AG04450 (cell line): ENCODE data around the gene TNFSF18. TPM values are rescaled to one million over a fixed set of nuclear protein-coding genes. Genes with fewer than 3 reads are reported as not detected.
"Not testable (repeated sequence)": the region's sequence is repeated elsewhere in the genome, so short reads cannot be mapped to it uniquely, and the experiment has no call there.

Experiments used
- CTCF ChIA-PET: fragments of 300-600, 350-600 bp; formaldehyde crosslinking; extraction: SDS; loops from one replicate; lab custom pipeline; 2022; ENCODE audit warnings: antibody characterized with exemption, inconsistent platforms; lab: Charles Lee
- POLR2A ChIA-PET: fragments of 350-600 bp; formaldehyde crosslinking; extraction: SDS; loops from one replicate; lab custom pipeline; 2021; ENCODE audit warnings: antibody characterized with exemption, inconsistent platforms; lab: Yijun Ruan, JAX
- DNase-seq: peaks from one replicate; pipeline ENCODE4 v3.0.0-alpha.2; 2011; ENCODE audit warnings: low read depth, low spot score
- H3K27ac ChIP-seq: one replicate; pipeline ENCODE4 v1.5.1; 2012; ENCODE audit warnings: low read depth, low read length, control low read depth
- H3K27me3 ChIP-seq: one replicate; pipeline ENCODE4 v1.6.0; 2012; ENCODE audit warnings: low read length; ENCODE audit not compliant: control insufficient read depth, insufficient read depth
- H3K4me3 ChIP-seq: 2 replicates; pipeline ENCODE4 v1.5.1; 2011; ENCODE audit warnings: mild to moderate bottlenecking, low read depth, low read length, control low read depth
- H3K9me3 ChIP-seq: 2 replicates; pipeline ENCODE4 v1.5.1; 2012; ENCODE audit warnings: low read length; ENCODE audit not compliant: control insufficient read depth, insufficient read depth
- CTCF ChIP-seq: IDR thresholded peaks from 2 replicates; pipeline ENCODE4 v1.5.1; 2011; ENCODE audit warnings: low read depth, low read length, control low read depth, inconsistent platforms
- polyA plus RNA-seq: library from polyadenylated mRNA; depleted of rRNA; stranded (reverse); fragments of >200 nt; gene quantifications from 2 replicates; pipeline ENCODE4 v1.2.3, GENCODE V29; 2011

The TNFSF18 gene
- polyA plus RNA-seq, 1 experiment = 0.86 TPM

GRCh38 chr1:173094541-173094940 lies 43.8 kb upstream of the TNFSF18 start:
- no peak for DNase-seq
- CTCF ChIA-PET = interaction anchor here (1.1 kb wide), 1 partner anchor 57 kb away, joined by 3 read pairs; no protein-coding TSS in a partner anchor
- H3K9me3 ChIP-seq = no peaks in the 10 kb centered on the region
- POLR2A ChIA-PET = no interaction called here
- no peak overlapping the region for H3K27ac ChIP-seq
- H3K27me3 ChIP-seq = no peaks in the 10 kb centered on the region
- H3K4me3 ChIP-seq = no peak overlapping the region
- TF ChIP-seq CTCF = no peak

- Histone ChIP-seq H3K9me3 (no peaks in the 10 kb centered on the region), H3K27ac (no peak overlapping the region), H3K27me3 (no peaks in the 10 kb centered on the region), H3K4me3 (no peak overlapping the region)
- DNase-seq = no peak
- ChIA-PET POLR2A (no interaction called here), CTCF (interaction anchor here (0.6 to 1.1 kb wide), 2 partner anchors 54 to 58 kb away, joined by 3 to 4 read pairs; no protein-coding TSS in a partner anchor)
- no peak for TF ChIP-seq CTCF
These were observed 43.1 kb upstream of the TNFSF18 start for GRCh38 chr1:173093691-173094445.

GRCh38 chr1:173084292-173084691 lies 33.6 kb upstream of the TNFSF18 start:
- POLR2A ChIA-PET = no interaction called here

GRCh38 chr1:173082913-173083312 lies 32.2 kb upstream of the TNFSF18 start:
- DNase-seq = no peak
- POLR2A ChIA-PET = no interaction called here

More at GRCh38 chr1:173084292-173084691, 33.6 kb upstream of the TNFSF18 start:
- CTCF ChIA-PET = no interaction called here
- TF ChIP-seq CTCF = no peak
- no peak for DNase-seq
- no peaks in the 10 kb centered on the region for H3K27me3 ChIP-seq
- H3K4me3 ChIP-seq = no peak overlapping the region
- H3K9me3 ChIP-seq = no peaks in the 10 kb centered on the region
- H3K27ac ChIP-seq = no peak overlapping the region

GRCh38 chr1:173074217-173074616 lies 23.5 kb upstream of the TNFSF18 start:
- DNase-seq, H3K27ac ChIP-seq, H3K27me3 ChIP-seq, H3K9me3 ChIP-seq, CTCF ChIA-PET, POLR2A ChIA-PET, H3K4me3 ChIP-seq: not testable (repeated sequence)

More at GRCh38 chr1:173082913-173083312, 32.2 kb upstream of the TNFSF18 start:
- Histone ChIP-seq H3K4me3 (no peak overlapping the region), H3K9me3 (no peaks in the 10 kb centered on the region), H3K27me3 (no peaks in the 10 kb centered on the region), H3K27ac (no peak overlapping the region)
- TF ChIP-seq CTCF = no peak
- CTCF ChIA-PET = no interaction called here
